Activated CD4-positive, alpha-beta T cell treated with anti-CD3 and anti-CD28 coated beads, Interleukin-10, Interleukin-2, amounts not matched to agents 100 ng/mL and 50 ng/mL, durations not matched to agents 16 hours and 8 hours (primary cell): ENCODE results near the gene PDE4B.
"Not testable (repeated sequence)": the region's sequence is repeated elsewhere in the genome, so short reads cannot be mapped to it uniquely, and the experiment has no call there.

Source experiments
- DNase-seq: peaks from one replicate; pipeline ENCODE4 v3.0.0-alpha.2; 2020

Gene PDE4B

DNA sequence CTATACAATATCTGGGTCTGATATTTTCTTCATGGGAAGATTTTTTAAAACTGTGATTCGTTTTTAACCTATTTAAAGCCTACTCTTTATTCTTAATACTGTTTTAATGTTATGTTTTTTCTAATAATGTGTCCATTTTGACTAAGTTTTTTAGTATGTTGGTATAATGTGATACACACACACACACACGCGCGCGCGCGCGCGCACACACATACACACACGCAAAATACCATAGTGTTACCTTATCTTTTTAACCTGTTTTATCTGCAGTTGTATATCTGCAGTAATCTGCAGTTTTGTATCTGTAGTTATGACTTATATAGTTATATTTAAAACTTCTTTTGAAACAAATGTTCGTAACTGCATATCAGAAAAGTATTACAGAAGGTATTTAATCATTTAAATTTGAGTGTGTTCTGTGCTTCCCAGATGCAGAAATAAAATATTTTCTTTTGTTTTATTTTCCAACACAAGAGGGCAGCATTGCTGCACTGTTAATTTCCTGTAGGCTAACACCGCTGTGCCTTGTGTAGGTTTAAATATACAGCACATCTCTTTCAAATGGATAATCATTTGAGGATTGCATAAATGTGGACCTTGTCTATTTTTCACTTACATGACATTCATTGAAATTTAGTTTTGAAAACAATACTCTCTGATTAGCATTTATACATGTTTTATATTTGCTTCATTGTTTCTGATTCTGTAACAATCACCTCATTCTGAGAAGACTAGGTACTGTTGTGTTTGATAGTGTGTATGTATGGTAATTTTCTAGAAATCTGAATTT is 166.1 kb downstream of the PDE4B start:
- DNase-seq = peak; percentile 70

GRCh38 chr1:65959896-65960567 is 167.3 kb downstream of the PDE4B start:
- no peak for DNase-seq

DNA sequence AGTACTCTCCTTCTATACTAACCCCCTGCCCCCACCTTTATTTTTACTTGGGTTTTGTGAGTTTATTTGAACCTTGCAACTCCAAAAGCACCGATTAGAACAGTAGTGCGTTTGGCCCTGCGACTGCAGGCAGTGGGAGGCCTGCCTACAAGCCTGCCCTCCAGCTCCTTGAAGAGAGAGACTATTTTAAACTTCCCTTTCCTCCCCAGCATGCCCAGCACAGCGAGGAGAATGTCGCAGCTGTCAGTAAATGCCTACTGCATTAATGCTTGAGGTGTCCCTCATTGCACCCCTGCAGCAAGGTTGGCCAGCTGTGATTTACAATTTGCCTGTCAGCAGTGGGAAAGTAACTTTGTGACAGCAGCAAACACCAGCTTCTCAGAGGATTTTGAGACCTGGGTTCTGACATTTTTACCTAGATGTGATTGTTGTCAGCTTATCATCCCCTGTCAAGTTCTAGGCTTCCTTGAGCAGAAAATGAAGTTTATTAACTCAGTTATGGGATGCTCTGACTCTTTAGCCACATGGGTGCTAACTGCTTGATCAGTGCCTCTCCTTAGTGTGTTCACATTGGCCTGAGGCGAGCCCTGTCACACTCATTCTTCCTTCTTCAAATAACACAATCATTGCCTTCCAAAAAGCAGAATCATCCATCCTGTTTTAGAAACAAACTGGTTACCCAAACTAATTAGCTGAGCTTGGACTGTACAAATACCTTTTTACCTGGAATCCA is 170.6 kb downstream of the PDE4B start:
- no peak for DNase-seq

DNA sequence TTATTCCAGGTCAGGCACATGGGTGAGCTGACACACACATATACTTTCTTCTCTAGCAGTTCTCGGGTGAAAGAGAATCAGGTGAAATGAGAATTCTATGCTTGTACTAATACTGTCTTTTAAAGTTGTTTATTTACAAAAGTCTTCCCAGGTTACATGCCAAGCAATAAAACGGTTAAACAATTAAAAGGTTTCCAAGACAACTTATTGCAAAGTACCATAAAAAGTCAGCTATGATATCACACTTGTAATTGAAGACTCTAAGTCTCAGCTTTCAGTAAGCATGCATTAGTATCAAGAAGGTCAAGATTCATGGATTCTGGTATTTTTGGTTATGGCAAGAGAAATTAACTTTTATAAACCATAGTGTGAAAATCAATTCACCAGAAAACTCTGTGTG is 171.4 kb downstream of the PDE4B start:
- DNase-seq = no peak

- DNase-seq = no peak
These were observed 172.7 kb downstream of the PDE4B start for GRCh38 chr1:65965112-65965996.

DNA sequence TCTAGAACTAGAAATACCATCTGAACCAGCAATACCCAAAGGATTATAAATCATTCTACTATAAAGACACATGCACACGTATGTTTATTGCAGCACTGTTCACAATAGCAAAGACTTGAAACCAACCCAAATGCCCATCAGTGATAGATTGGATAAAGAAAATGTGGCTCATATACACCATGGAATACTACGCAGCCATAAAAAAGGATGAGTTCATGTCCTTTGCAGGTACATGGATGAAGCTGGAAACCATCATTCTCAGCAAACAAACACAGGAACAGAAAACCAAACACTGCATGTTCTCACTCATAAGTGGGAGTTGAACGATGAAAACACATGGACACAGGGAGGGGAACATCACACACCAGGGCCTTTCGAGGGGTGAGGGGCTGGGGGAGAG is 174.8 kb downstream of the PDE4B start:
- not testable (repeated sequence) for DNase-seq

- DNase-seq = no peak
These were observed 178.9 kb downstream of the PDE4B start for GRCh38 chr1:65971547-65971946.

GRCh38 chr1:65975708-65976107 is 183.0 kb downstream of the PDE4B start:
- no peak for DNase-seq

- no peak for DNase-seq
These were observed 186.7 kb downstream of the PDE4B start for GRCh38 chr1:65979136-65980044.

DNA sequence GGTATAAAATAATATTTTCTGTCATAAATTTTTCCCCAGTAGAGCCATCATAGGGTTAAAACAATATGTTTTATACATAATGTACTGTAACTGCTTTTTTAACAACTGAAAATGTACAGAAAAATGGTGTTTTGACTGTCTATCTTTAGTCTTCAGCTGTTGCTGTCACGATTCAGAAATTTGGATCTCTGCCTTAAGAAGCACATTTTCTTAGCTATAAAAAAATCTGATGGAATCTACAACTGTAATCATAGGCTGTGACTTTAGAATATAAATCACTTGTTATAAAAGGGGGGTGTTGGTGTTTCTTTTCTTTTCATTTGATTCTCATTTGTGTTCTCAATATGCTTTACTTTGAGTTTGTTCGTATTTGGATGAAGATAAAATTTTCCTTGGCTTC is 187.5 kb downstream of the PDE4B start:
- DNase-seq = no peak

- no peak for DNase-seq
These were observed 190.8 kb downstream of the PDE4B start for GRCh38 chr1:65983500-65983899.

GRCh38 chr1:65985393-65986066 is 192.8 kb downstream of the PDE4B start:
- DNase-seq = no peak

GRCh38 chr1:65986146-65986545 is 193.5 kb downstream of the PDE4B start:
- DNase-seq = no peak

DNA sequence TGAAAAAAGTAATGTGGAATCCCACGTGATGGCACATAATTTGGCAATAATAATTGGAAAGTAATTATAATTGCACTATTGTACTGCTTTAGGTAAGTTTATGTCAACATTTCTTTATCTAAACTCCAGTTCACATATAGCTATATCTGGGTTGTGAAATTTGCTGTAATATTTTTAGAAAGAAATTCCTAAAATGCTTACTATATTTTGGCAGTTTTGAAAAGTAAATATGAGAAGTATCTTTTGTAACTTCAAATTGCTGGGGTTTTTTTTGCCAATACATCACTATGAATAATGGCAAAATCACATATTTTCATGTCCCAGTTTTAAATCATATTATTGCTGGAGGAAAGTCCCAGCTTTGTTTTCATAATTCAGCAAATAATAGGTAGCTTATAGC is 197.5 kb downstream of the PDE4B start:
- DNase-seq = no peak

GRCh38 chr1:65991694-65992093 is 199.0 kb downstream of the PDE4B start:
- no peak for DNase-seq

DNA sequence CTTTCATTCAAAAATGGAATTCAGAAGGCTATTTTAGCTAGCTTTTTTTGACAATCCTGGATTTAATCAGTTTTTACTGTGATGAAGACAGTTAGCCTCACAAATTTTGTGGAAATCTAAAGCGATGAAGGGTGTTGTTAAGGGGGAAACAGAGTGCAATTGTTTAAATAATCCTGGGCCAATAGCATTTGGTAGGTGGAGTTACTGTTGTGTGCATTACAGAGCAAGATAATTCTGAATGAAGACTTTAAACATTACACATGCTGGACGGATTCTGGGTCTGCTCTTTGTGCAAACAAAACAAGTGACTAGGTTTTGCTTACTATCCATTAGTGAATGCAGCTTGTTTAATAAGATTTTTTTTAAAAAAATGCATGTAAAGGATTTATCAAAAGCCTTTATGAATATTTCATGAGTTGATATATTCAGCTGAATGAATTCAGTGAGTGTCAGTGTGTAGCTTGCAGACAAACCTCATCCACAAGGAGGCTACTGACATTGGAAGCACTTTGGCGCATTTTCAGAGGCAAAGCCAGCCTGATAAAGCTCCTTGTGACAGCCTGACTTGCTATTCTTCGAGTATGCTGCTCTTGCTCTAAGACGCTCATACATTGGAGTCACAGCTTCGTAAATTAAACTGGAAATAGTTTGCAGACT is 199.6 kb downstream of the PDE4B start:
- no peak for DNase-seq

- DNase-seq = no peak
These were observed 200.2 kb downstream of the PDE4B start for GRCh38 chr1:65992831-65993271.

DNA sequence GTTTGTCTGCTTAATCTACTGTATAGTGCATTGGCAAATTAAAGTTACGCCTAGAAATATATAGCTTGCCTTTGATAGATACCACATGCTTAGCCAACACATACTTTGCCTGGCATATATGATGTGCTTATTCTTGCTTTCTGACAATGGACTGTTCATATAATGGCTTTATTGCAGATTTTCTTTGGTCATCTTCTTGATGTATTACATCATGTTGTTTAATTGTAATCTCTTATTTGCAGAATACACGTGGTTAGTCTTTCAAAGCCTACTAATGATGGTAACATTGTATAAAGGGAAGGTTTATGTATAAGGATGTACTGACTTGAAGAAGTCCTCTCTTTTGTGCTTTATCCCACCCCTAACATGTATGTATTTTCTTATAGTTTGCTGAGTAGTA is 201.5 kb downstream of the PDE4B start:
- DNase-seq = no peak

DNA sequence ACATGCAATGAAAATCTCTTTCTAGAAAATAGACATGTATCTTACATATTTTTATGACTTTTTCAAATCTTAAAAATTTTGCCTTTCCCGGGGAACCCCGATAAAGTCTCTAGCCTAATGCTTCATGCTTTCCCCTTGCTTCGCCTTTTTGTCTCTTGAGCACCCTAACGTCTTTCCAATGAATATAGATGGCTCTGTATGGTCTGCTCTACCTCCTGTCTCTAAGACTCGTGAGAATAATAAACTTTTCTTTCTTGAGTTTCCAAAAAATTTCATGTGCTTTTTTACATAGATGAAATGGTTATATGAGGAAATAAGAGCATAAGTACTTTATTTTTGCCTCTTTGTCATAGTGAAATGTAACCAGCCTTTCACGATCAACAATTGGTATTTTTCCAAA is 202.6 kb downstream of the PDE4B start:
- no peak for DNase-seq

- no peak for DNase-seq
These were observed 203.2 kb downstream of the PDE4B start for GRCh38 chr1:65995928-65996327.

GRCh38 chr1:65997693-65998092 is 205.0 kb downstream of the PDE4B start:
- DNase-seq = no peak
